ENCODE data around the gene MINDY1.

Gene MINDY1

GRCh38 chr1:151011154-151011850 is 4.6 kb upstream of the MINDY1 start:
- no peak for DNase-seq (ENCODE audit: low spot score)

GRCh38 chr1:151010346-151010726 is 3.6 kb upstream of the MINDY1 start:
- DNase-seq (ENCODE audit: low spot score), result no peak

GRCh38 chr1:151009674-151010345 is 3.1 kb upstream of the MINDY1 start:
- no peak for DNase-seq (ENCODE audit: low spot score)

GRCh38 chr1:151009206-151009587 is 2.5 kb upstream of the MINDY1 start:
- no peak for DNase-seq (ENCODE audit: low spot score)

- DNase-seq (ENCODE audit: low spot score), result peak; percentile 94
Observed at GRCh38 chr1:151008244-151009205, 1.8 kb upstream of the MINDY1 start, which contains the start of gene PRUNE1. TSS of gene PRUNE1 (plus strand) at chr1:151008449. CDS start at chr1:151008633, 184 bp downstream.

GRCh38 chr1:151007853-151008243 is 1.1 kb upstream of the MINDY1 start:
- DNase-seq (ENCODE audit: low spot score), result no peak

GRCh38 chr1:151005729-151006319 is 878 bp downstream of the MINDY1 start:
- no peak for DNase-seq (ENCODE audit: low spot score)

GRCh38 chr1:151003180-151003579 is 3.5 kb downstream of the MINDY1 start:
- peak; percentile 42 for DNase-seq (ENCODE audit: low spot score)

- DNase-seq (ENCODE audit: low spot score), result no peak
Observed at GRCh38 chr1:151002611-151003010, 4.1 kb downstream of the MINDY1 start.

GRCh38 chr1:151002051-151002450 is 4.7 kb downstream of the MINDY1 start:
- DNase-seq (ENCODE audit: low spot score), result no peak

GRCh38 chr1:151001602-151002001 is 5.1 kb downstream of the MINDY1 start:
- no peak for DNase-seq (ENCODE audit: low spot score)

GRCh38 chr1:151000408-151000807 is 6.3 kb downstream of the MINDY1 start:
- no peak for DNase-seq (ENCODE audit: low spot score)

- no peak for DNase-seq (ENCODE audit: low spot score)
Observed at GRCh38 chr1:150999926-151000325, 6.8 kb downstream of the MINDY1 start.

GRCh38 chr1:150999051-150999674 is 7.5 kb downstream of the MINDY1 start:
- no peak for DNase-seq (ENCODE audit: low spot score)

GRCh38 chr1:150997949-150998348 is 8.8 kb downstream of the MINDY1 start:
- DNase-seq (ENCODE audit: low spot score), result no peak

- DNase-seq (ENCODE audit: low spot score), result no peak
Observed at GRCh38 chr1:150997126-150997872, 9.4 kb downstream of the MINDY1 start.

GRCh38 chr1:150995896-150996295 is 10.8 kb downstream of the MINDY1 start:
- no peak for DNase-seq (ENCODE audit: low spot score)

- DNase-seq (ENCODE audit: low spot score), result no peak
Observed at GRCh38 chr1:150995460-150995859, 11.2 kb downstream of the MINDY1 start.

- no peak for DNase-seq (ENCODE audit: low spot score)
Observed at GRCh38 chr1:150994248-150994647, 12.5 kb downstream of the MINDY1 start.

- no peak for DNase-seq (ENCODE audit: low spot score)
Observed at GRCh38 chr1:150992626-150993025, 14.1 kb downstream of the MINDY1 start.

- no peak for DNase-seq (ENCODE audit: low spot score)
Observed at GRCh38 chr1:150987924-150988323, 18.8 kb downstream of the MINDY1 start.

All from CD4-positive, alpha-beta T cell treated with Interleukin-6 at 100 ng/mL for 8 hours (primary cell).